Endothelial cell of umbilical vein (primary cell): ENCODE data around the gene BMERB1.

ENCODE experiments used
- EZH2 ChIP-seq: IDR thresholded peaks from 2 replicates; pipeline ENCODE4 v1.6.1; 2012; ENCODE audit warnings: borderline replicate concordance, low read depth, mild to moderate bottlenecking, moderate library complexity, low read length, inconsistent platforms; ENCODE audit not compliant: severe bottlenecking
- GATA2 ChIP-seq: IDR thresholded peaks from 2 replicates; pipeline ENCODE4 v1.7.0; 2011; ENCODE audit warnings: low read depth, mild to moderate bottlenecking, moderate library complexity, mixed read lengths, low read length; ENCODE audit not compliant: insufficient read length, insufficient read depth
- MYC ChIP-seq: IDR thresholded peaks from one replicate; pipeline ENCODE4 v1.6.1; 2011; ENCODE audit warnings: mild to moderate bottlenecking, low read depth, low read length
- POLR2A ChIP-seq: IDR thresholded peaks from 2 replicates; pipeline ENCODE4 v1.6.1; 2012; ENCODE audit warnings: low read depth, mild to moderate bottlenecking, control low read depth, low read length
- POLR2AphosphoS5 ChIP-seq: IDR thresholded peaks from 2 replicates; pipeline ENCODE4 v1.6.1; 2012; ENCODE audit warnings: low read depth, mild to moderate bottlenecking, control low read depth, low read length, moderate library complexity; ENCODE audit not compliant: insufficient read depth
- TF ChIP-seq, protein P1 (sequence below), 2 donors: IDR thresholded peaks; 1 replicate in 1 of 2; 2 replicates in 1 of 2; pipeline ENCODE4 v1.5.1; 2011; ENCODE audit warnings: low read length in 2 of 2, mild to moderate bottlenecking in 2 of 2, moderate library complexity in 2 of 2, control low read depth in 1 of 2, inconsistent platforms in 1 of 2, low read depth in 1 of 2; ENCODE audit not compliant: insufficient read depth in 1 of 2; ENCODE audit errors: extremely low read depth in 1 of 2
- TF ChIP-seq, protein P2 (sequence below): IDR thresholded peaks from 2 replicates; pipeline ENCODE4 v1.6.1; 2011; ENCODE audit not compliant: insufficient read depth, insufficient read length

DNA sequence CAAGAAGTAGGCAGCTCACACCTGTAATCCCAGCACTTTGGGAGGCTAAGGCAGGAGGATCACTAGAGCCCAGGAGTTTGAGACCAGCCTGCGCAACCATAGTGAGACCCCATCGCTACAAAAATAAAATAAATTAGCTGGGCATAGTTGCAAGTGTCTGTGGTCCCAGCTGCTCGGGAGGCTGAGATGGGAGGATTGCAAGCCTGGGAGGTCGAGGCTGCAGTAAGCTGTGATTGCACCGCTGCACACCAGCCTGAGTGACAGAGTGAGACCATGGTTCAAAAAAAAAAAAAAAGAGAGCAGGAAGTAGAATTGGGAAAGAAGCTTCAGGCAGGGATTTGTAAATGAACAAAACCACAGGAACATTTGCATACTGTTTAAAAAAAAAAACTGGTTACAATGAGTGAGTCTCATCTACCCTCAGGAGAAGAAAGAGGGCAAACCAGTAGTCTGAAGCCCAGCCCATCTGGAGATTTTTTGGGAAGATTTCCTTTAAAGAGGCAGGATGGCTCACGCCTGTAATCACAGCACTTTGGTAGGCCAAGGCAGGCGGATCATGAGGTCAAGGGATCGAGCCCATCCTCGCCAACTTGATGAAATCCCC, 30.9 kb upstream of the BMERB1 start:
- no peak for TF ChIP-seq MYC
- TF ChIP-seq, protein P1, sequence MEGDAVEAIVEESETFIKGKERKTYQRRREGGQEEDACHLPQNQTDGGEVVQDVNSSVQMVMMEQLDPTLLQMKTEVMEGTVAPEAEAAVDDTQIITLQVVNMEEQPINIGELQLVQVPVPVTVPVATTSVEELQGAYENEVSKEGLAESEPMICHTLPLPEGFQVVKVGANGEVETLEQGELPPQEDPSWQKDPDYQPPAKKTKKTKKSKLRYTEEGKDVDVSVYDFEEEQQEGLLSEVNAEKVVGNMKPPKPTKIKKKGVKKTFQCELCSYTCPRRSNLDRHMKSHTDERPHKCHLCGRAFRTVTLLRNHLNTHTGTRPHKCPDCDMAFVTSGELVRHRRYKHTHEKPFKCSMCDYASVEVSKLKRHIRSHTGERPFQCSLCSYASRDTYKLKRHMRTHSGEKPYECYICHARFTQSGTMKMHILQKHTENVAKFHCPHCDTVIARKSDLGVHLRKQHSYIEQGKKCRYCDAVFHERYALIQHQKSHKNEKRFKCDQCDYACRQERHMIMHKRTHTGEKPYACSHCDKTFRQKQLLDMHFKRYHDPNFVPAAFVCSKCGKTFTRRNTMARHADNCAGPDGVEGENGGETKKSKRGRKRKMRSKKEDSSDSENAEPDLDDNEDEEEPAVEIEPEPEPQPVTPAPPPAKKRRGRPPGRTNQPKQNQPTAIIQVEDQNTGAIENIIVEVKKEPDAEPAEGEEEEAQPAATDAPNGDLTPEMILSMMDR (IDR thresholded peaks at IDR 0.05; ENCODE audit: extremely low read depth in 1 of 2, insufficient read depth in 1 of 2, low read depth in 1 of 2, low read length in 2 of 2): no peak
- TF ChIP-seq POLR2AphosphoS5: no peak
- TF ChIP-seq POLR2A: no peak
- no peak for TF ChIP-seq EZH2
- no peak for TF ChIP-seq GATA2
- TF ChIP-seq, protein P2, sequence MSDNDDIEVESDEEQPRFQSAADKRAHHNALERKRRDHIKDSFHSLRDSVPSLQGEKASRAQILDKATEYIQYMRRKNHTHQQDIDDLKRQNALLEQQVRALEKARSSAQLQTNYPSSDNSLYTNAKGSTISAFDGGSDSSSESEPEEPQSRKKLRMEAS: no peak
